Mammary epithelial cell (primary cell): ENCODE results near the gene RAB27A.

Experiments
- EZH2 ChIP-seq: IDR thresholded peaks from 2 replicates; pipeline ENCODE4 v1.6.1; 2012; ENCODE audit warnings: low read length, inconsistent platforms, borderline replicate concordance
- TF ChIP-seq, protein P1 (sequence below), 2 donors: IDR thresholded peaks in 1 of 2; conservative IDR thresholded peaks in 1 of 2; 2 replicates each; pipeline ENCODE4 v1.5.1; 2011 to 2012; ENCODE audit warnings: inconsistent platforms in 2 of 2, low read length in 2 of 2, mild to moderate bottlenecking in 2 of 2, control low read depth in 1 of 2, low read depth in 1 of 2; ENCODE audit not compliant: insufficient read depth in 1 of 2; ENCODE audit errors: extremely low read depth in 1 of 2

DNA sequence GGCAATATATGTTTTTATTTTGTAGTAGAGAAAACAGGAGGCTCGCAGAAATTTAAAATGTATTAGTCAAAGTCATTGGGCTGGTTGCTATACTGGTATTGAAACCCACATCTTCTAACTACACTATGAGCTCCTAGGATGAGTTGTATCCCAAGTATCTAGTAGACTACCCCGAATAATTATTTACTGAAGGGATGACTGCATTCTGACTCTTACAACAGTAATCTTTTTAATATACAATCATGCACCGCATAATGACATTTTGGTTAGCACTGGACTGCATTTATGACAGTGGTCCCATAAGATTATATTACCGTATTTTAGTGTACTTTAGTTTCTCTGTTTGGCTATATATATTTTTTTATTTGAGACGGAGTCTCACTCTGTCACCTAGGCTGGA lies 44.8 kb upstream of the RAB27A start:
- TF ChIP-seq, protein P1, sequence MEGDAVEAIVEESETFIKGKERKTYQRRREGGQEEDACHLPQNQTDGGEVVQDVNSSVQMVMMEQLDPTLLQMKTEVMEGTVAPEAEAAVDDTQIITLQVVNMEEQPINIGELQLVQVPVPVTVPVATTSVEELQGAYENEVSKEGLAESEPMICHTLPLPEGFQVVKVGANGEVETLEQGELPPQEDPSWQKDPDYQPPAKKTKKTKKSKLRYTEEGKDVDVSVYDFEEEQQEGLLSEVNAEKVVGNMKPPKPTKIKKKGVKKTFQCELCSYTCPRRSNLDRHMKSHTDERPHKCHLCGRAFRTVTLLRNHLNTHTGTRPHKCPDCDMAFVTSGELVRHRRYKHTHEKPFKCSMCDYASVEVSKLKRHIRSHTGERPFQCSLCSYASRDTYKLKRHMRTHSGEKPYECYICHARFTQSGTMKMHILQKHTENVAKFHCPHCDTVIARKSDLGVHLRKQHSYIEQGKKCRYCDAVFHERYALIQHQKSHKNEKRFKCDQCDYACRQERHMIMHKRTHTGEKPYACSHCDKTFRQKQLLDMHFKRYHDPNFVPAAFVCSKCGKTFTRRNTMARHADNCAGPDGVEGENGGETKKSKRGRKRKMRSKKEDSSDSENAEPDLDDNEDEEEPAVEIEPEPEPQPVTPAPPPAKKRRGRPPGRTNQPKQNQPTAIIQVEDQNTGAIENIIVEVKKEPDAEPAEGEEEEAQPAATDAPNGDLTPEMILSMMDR (conservative IDR thresholded peaks at IDR 0.05 in 1 of 2, IDR thresholded peaks at IDR 0.05 in 1 of 2; ENCODE audit: extremely low read depth in 1 of 2, insufficient read depth in 1 of 2, low read depth in 1 of 2, low read length in 2 of 2) = no peak
- TF ChIP-seq EZH2 = no peak
